GM12892 (cell line): ENCODE measurements around the gene USP10.

Source experiments
- DNase-seq: peaks from one replicate; pipeline ENCODE4 v3.0.0; 2011; ENCODE audit not compliant: insufficient read length
- FAIRE-seq: peaks from 2 replicates; lab custom pipeline; 2011; peaks lifted over from hg19 to GRCh38; lab: Jason Lieb, UNC
- POLR2A ChIP-seq: IDR thresholded peaks from 2 replicates; pipeline ENCODE4 v1.6.1; 2011; ENCODE audit warnings: low read depth, low read length, control low read depth
- POLR2AphosphoS5 ChIP-seq: IDR thresholded peaks from 2 replicates; pipeline ENCODE4 v1.6.1; 2011; ENCODE audit warnings: low read depth, low read length, control low read depth
- TAF1 ChIP-seq: IDR thresholded peaks from 2 replicates; pipeline ENCODE4 v1.6.1; 2011; ENCODE audit warnings: low read depth, mild to moderate bottlenecking, control low read depth, low read length, borderline replicate concordance

USP10 gene

DNA sequence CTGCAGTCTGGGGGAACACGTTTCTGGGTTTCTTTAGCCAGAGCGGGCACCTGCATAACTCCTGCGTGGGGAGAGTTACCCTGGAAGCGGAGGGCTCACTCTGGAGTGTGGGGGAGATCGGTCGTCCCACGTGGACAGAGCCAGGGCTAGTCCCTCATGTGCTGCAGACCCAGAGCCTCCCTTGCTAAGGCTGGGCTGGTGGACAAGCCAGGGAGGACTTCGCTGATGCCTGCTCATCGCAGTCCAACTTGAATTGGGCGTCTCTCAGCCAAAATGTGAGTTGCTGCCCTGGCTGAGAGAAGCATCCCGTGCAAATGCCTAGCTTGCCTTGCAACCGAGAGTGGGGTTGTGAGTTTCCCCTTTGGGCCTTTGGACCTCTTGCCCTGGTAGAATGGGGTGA, 121.0 kb downstream of the USP10 start:
- TF ChIP-seq TAF1: no peak
- no peak for TF ChIP-seq POLR2A
- TF ChIP-seq POLR2AphosphoS5: no peak
- no peak for DNase-seq
- FAIRE-seq: no peak

DNA sequence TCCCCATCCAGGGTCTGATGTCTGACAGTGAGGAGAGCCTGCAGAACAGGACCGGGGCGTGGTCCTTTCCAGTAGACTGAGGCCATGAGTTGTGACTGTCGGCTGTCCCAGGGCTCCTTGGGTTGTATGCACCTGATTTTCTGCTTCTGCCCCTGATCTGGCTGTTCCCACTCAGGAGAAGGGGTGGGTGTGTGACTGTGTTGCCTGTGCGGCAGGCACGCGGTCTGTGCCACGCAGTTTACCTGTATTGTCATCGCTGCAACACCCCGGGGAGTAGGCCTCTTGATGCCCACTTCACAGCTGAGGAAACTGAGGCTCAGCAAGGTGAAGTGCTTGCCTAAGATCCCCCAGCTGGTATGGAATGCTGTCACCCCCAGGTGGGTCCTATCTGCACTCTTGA, 121.4 kb downstream of the USP10 start:
- FAIRE-seq (no peak), DNase-seq (no peak)
- TF ChIP-seq TAF1: no peak
- TF ChIP-seq POLR2AphosphoS5: no peak

DNA sequence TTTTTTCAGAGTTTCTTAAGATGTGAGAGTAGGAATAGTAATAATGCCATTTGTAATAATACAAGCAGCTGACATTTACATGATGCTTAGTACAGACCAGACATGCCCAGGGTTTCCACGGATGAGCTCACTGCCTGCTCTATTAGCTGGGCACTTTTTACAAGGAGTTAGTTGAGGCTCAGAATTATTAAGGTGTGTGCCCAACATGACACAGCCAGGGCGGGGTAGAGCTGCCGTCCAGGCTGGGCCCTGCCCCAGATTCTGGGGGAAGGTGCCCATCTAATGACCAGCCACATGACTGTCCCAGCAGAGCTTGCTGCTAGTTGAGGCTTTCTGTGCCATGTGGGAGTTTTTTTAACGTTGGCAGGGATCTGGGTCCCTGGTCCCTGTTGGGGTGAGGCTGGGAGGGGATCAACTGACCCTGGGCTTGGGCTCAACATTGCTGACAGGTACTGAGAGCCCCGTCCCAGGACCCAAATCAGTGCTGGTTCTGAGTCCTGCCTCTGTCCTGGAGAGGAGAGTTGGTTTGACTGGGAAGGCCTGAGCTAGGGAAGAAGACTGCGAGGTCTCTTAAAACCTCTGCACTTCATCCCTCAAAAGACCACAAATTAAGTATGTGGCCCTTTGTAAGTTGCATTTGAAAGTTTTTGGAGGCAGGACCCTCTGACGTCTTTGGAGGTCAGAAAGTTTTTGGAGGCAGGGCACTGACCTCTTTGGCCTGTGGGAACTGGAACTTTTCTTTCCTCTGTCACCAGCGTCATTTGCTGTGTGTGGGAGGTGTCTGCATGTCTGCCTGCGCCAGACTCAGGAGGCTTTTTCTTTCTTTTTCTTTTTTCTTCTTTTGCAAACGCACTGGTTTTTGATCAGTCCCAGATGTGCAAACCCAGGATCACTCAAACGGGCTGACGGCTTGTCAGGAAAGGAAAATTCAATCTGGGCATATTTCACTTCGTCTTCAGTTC, 122.2 kb downstream of the USP10 start:
- no peak for TF ChIP-seq POLR2A
- no peak for TF ChIP-seq TAF1
- no peak for TF ChIP-seq POLR2AphosphoS5
- DNase-seq (no peak), FAIRE-seq (no peak)

DNA sequence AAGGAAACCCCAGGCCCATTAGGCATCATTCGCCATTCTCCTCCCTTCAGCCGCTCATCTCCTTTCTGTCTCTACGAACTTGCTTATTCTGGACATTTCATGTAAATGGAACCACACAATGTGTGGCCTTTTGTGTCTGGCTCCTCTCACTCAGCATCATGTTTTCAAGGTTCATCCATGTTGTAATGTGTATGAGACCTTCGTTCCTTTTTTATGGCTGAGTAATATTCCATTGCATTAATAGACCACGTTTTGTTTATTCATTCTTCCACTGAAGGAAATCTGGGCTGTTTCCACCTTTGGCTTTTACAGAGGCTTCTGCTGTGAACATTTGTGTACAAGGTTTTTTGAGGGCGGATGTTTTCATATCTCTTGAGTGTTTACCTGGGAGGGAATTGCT, 123.2 kb downstream of the USP10 start:
- no peak for DNase-seq
- no peak for FAIRE-seq
- no peak for TF ChIP-seq POLR2AphosphoS5

DNA sequence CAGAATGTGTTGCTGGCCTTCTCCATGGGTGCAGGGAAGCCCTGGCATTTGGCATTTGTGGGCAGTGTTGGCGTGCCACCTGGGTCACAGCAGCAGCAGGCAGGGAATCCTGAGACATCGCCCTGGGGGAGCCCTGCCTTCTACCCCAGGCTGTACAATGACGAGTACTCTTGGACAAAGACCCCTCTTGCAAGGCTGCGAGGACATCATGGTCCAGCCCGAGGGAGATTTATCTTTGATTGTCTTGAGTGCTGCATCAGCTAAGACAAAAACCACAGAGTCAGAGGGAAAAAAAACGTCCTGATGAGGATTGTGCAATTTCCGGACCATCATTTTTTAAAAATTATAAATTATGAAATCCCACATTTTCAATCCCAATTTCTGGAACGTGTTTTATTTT, 123.7 kb downstream of the USP10 start:
- FAIRE-seq (no peak), DNase-seq (no peak)
- no peak for TF ChIP-seq POLR2AphosphoS5
- no peak for TF ChIP-seq POLR2A
- TF ChIP-seq TAF1: no peak

DNA sequence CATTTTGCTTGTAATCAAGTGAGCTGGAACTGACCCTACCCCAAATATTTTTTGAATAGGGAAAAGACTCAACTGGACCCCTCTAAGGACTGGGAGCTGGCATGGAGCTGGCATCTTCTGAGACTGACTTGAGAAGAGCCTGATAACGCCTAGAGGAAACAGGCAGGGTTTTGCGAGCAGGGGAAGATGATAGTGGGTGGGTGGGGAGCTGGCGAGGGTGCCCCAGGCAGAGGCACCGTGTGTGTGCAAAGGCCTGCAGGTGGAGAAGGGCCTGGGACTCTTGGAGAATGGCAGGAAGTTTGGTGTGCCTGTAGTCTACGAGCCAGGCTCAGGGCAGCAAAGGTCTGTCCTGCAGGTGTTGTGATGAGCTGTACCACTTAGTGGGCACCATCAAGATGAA, 124.1 kb downstream of the USP10 start:
- no peak for TF ChIP-seq POLR2AphosphoS5
- TF ChIP-seq POLR2A: no peak
- TF ChIP-seq TAF1: no peak
- FAIRE-seq (no peak), DNase-seq (no peak)

DNA sequence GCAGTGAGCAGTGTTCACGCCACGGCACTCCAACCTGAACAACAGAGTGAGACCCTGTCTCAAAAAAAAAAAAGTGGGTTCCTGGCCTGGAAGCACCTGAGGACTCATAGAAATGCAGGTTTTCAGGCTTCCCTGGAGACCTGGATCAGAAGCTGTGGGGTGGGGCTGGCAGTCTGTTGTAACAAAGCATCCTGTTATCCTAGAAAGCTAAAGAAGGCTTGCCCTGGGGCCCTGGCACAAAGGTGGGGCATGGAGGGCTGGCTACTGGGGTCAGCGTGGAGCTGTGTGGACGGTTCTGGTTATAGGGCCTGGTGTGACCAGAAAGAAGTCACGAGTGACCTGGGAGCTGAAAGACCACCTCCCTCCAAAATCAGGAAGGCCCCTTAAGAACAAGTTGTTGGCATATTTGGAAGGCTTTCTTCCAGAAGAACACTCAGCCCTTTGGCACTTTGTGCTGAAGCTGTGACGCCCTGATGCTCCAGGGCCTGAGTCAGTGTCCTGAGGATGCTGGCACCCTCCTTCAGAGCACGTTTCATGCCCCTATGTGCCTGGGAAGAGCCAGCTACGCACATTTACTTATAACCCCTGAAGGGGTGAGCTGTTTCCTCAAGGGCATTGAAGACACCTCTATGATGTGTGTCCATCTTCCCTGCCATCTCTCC, 126.2 kb downstream of the USP10 start:
- FAIRE-seq (no peak), DNase-seq (no peak)
- no peak for TF ChIP-seq POLR2A
- no peak for TF ChIP-seq POLR2AphosphoS5

DNA sequence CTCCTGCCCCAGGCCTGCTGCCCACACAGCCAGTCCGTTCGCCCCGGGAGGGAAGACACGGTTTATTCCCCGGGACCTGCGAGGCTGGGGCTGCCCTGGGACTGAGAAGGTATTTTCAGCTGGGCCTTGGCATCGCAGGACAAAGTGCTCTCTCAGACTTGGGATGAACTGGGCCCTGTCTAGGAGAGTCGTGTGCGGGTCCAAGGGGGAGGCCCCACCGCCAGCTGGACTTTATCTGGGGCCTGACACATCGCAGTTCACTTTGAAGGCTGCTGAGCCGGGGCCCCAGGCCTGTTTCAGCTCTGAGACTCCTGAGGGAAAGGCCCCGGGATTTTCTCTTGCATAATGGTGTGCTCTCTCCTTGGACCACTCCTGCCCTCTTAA, 126.8 kb downstream of the USP10 start:
- FAIRE-seq: no peak
- DNase-seq: no peak
- TF ChIP-seq TAF1: no peak
- no peak for TF ChIP-seq POLR2A
- no peak for TF ChIP-seq POLR2AphosphoS5

DNA sequence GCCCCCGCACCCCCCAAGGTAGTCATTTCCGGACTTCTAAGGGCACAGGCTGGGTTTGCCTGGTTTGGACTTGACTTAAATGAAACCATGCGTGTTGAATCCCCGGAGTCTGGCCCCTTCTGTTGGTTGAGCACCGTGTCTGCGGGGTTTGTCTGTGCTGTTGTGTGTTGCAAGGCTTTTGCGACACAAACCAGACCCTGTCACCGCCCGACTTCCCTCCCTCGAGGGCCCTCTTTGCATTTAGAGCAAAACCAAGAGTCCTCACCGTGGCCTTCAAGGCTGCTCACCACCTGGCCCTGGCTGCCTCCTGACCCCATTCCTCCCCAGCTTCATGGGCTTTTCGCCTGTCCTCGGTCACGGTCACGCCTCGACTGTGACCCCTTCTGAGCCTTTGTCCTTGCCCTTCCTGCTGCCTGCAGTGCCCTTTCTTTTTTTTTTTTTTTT, 127.4 kb downstream of the USP10 start:
- no peak for DNase-seq
- TF ChIP-seq POLR2A: no peak
- no peak for TF ChIP-seq POLR2AphosphoS5
- no peak for TF ChIP-seq TAF1
- no peak for FAIRE-seq

DNA sequence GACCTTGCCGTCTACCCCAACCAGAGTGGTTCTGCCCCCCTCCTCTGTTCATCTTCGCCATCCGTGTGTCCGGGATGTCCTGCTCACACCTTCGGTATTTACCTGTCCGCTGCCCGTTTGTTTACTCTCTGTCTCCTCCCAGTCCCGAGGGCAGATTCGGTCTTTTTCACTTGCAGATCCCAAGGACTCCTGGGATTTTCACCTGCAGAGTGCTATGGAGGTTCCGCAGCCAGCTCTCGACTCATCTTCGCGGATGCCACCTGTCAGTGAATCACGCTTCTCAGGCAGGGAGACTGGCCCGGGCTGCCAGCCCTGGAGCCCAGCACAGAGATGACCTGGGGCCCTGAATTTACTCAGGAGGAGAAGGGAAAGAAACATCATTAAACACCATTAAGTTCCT, 128.1 kb downstream of the USP10 start:
- DNase-seq: no peak
- FAIRE-seq: no peak

DNA sequence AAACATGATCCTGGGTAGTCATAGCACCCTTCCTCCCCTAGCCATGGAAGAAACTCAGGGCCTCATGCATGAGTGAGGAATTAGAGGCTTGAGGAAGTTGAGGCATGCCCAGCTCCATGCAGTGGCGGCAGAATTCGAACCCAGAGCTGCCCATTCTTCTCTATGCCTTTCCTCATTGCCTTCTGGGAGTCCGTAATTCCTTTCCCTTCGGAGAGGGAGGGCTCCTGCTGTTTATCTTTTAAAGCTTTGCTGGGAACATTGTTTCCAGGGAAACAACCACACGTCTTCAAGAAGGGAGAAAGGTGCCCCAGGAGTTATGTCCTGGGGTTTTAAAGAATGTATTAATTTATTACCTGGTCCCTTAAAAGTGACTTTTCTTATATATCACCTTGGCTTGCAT, 128.5 kb downstream of the USP10 start:
- FAIRE-seq (no peak), DNase-seq (no peak)
- TF ChIP-seq POLR2AphosphoS5: no peak
- TF ChIP-seq POLR2A: no peak
- no peak for TF ChIP-seq TAF1

More for the DNA sequence above, 128.1 kb downstream of the USP10 start:
- no peak for TF ChIP-seq TAF1
- no peak for TF ChIP-seq POLR2A
- no peak for TF ChIP-seq POLR2AphosphoS5
